GM12878 (cell line): ENCODE results near the gene FABP6. TPM values are rescaled to one million over a fixed set of nuclear protein-coding genes. Genes with fewer than 3 reads are reported as not detected.

ENCODE experiments used
- ATAC-seq: fragments of 200-7000 bp; cut with Tn5 transposase; 3 replicates; pipeline ENCODE4 v1.9.1; 2020; ENCODE audit warnings: mild to moderate bottlenecking, moderate library complexity
- BruUV-seq: library from RNA; stranded (reverse); fragments of 400-500 nt; replicated peaks from 2 replicates; lab custom pipeline; 2021; lab: Mats Ljungman, UMichigan
- CTCF ChIA-PET: fragments of 300-600 bp; sonication (Branson Sonifier 250); formaldehyde crosslinking; extraction: SDS; loops from one replicate; lab custom pipeline; 2021; ENCODE audit warnings: inconsistent platforms; lab: Yijun Ruan, JAX
- POLR2A ChIA-PET: fragments of 350-600 bp; formaldehyde crosslinking; extraction: SDS; loops from one replicate; lab custom pipeline; 2021; ENCODE audit warnings: inconsistent platforms; lab: Charles Lee
- RAD21 ChIA-PET: fragments of 300-600 bp; sonication (Branson Sonifier 250); formaldehyde crosslinking; loops from one replicate; lab custom pipeline; 2023; ENCODE audit warnings: antibody characterized with exemption; ENCODE audit not compliant: unreplicated experiment; lab: Charles Lee
- SMC1A ChIA-PET: fragments of 300-600 bp; sonication (Branson Sonifier 250); formaldehyde crosslinking; loops from one replicate; lab custom pipeline; 2023; ENCODE audit not compliant: unreplicated experiment, uncharacterized antibody; lab: Charles Lee
- DNase-seq: peaks from one replicate; pipeline ENCODE4 v3.0.0-alpha.2; 2011; ENCODE audit warnings: low read depth, low spot score
- FAIRE-seq: peaks from 3 replicates; lab custom pipeline; 2011; peaks lifted over from hg19 to GRCh38; lab: Jason Lieb, UNC
- H2AFZ ChIP-seq: 2 replicates; pipeline ENCODE4 v1.6.0; 2011; ENCODE audit warnings: low read depth, low read length, control low read depth; ENCODE audit not compliant: control insufficient read depth
- H3K27ac ChIP-seq: 2 replicates; pipeline ENCODE4 v1.5.1; 2011; ENCODE audit warnings: control low read depth; ENCODE audit not compliant: control insufficient read depth, insufficient read depth
- H3K27me3 ChIP-seq, 2 experiments: replicated peaks in 1 of 2; 2 replicates each; pipeline versions ENCODE4 v1.6.0 to v1.6.1; 2011; ENCODE audit warnings: low read length in 1 of 2; ENCODE audit not compliant: control insufficient read depth in 2 of 2, insufficient read depth in 2 of 2
- H3K36me3 ChIP-seq, 2 experiments: 2 replicates each; pipeline ENCODE4 v1.5.1; 2011; ENCODE audit warnings: low read length in 1 of 2; ENCODE audit not compliant: control insufficient read depth in 2 of 2, insufficient read depth in 2 of 2
- H3K4me1 ChIP-seq: 2 replicates; pipeline ENCODE4 v1.6.1; 2011; ENCODE audit warnings: mild to moderate bottlenecking, low read length, moderate library complexity, mixed read lengths; ENCODE audit not compliant: control insufficient read depth, insufficient read depth
- H3K4me2 ChIP-seq: 2 replicates; pipeline ENCODE4 v1.6.0; 2011; ENCODE audit warnings: control low read depth; ENCODE audit not compliant: control insufficient read depth, insufficient read depth
- H3K4me3 ChIP-seq: fragments of 200-600 bp; sonication (generic); 2 replicates; pipeline ENCODE4 v1.5.1; 2016
- H3K79me2 ChIP-seq: 2 replicates; pipeline ENCODE4 v1.6.0; 2011; ENCODE audit warnings: low read length; ENCODE audit not compliant: control insufficient read depth, insufficient read depth
- H3K9ac ChIP-seq: 2 replicates; pipeline ENCODE4 v1.8.0; 2011; ENCODE audit warnings: low read length, control low read depth, mixed read lengths; ENCODE audit not compliant: control insufficient read depth, insufficient read depth
- H3K9me3 ChIP-seq: replicated peaks from 3 replicates; pipeline ENCODE4 v1.5.1; 2011; ENCODE audit warnings: mild to moderate bottlenecking, low read length; ENCODE audit not compliant: control insufficient read depth, insufficient read depth
- H4K20me1 ChIP-seq: 2 replicates; pipeline ENCODE4 v1.6.0; 2011; ENCODE audit not compliant: control insufficient read depth, insufficient read depth
- CHD4 ChIP-seq: fragments of 200-600 bp; sonication (generic); IDR thresholded peaks from 2 replicates; pipeline ENCODE4 v1.6.1; 2016; ENCODE audit warnings: mild to moderate bottlenecking
- FOS ChIP-seq: IDR thresholded peaks from 3 replicates; pipeline ENCODE4 v1.6.1; 2011; ENCODE audit warnings: borderline replicate concordance; ENCODE audit not compliant: insufficient read length; ENCODE audit errors: extremely low read depth
- FOXK2 ChIP-seq: fragments of 450-650 bp; IDR thresholded peaks from 2 replicates; pipeline ENCODE4 v1.6.1; 2017; ENCODE audit warnings: mild to moderate bottlenecking, moderate library complexity
- MEF2A ChIP-seq: IDR thresholded peaks from 2 replicates; pipeline ENCODE4 v1.6.1; 2011; ENCODE audit warnings: low read depth, mild to moderate bottlenecking, low read length, moderate library complexity; ENCODE audit not compliant: insufficient read depth
- NBN ChIP-seq: fragments of 450-650 bp; IDR thresholded peaks from 2 replicates; pipeline ENCODE4 v1.6.1; 2016
- NFIC ChIP-seq: IDR thresholded peaks from 2 replicates; pipeline ENCODE4 v1.6.1; 2012; ENCODE audit warnings: low read depth, mild to moderate bottlenecking, inconsistent platforms, low read length, moderate library complexity
- PAX5 ChIP-seq: IDR thresholded peaks from 2 replicates; pipeline ENCODE4 v1.6.1; 2011; ENCODE audit warnings: low read depth, low read length, borderline replicate concordance
- POLR2A ChIP-seq: IDR thresholded peaks from 2 replicates; pipeline ENCODE4 v1.6.1; 2011; ENCODE audit warnings: low read depth, mild to moderate bottlenecking, low read length
- RCOR1 ChIP-seq: conservative IDR thresholded peaks from 2 replicates; pipeline ENCODE4 v1.6.1; 2012; ENCODE audit warnings: low read depth, low read length, improper control_type of control experiment
- SMARCA5 ChIP-seq: fragments of 450-650 bp; IDR thresholded peaks from 2 replicates; pipeline ENCODE4 v1.6.1; 2017; ENCODE audit warnings: mild to moderate bottlenecking
- SUPT20H ChIP-seq: IDR thresholded peaks from 2 replicates; pipeline ENCODE4 v1.6.1; 2011; ENCODE audit warnings: low read depth, mild to moderate bottlenecking, low read length, moderate library complexity, borderline replicate concordance; ENCODE audit not compliant: control insufficient read depth
- TCF7 ChIP-seq: IDR thresholded peaks from 2 replicates; pipeline ENCODE4 v1.6.1; 2014; ENCODE audit warnings: antibody characterized with exemption, borderline replicate concordance
- YBX1 ChIP-seq: fragments of 450-650 bp; IDR thresholded peaks from 2 replicates; pipeline ENCODE4 v1.6.1; 2016; ENCODE audit warnings: antibody characterized with exemption
- ZSCAN29 ChIP-seq: fragments of 450-650 bp; IDR thresholded peaks from 2 replicates; pipeline ENCODE4 v1.6.1; 2017; ENCODE audit warnings: mild to moderate bottlenecking, moderate library complexity
- ZZZ3 ChIP-seq: IDR thresholded peaks from 2 replicates; pipeline ENCODE4 v1.6.1; 2011; ENCODE audit warnings: low read depth; ENCODE audit not compliant: control insufficient read depth, insufficient read length
- WGBS: methylation state at CpG from one replicate; pipeline ENCODE4 v1.1.6; 2016; ENCODE audit warnings: low lambda C conversion rate; ENCODE audit not compliant: insufficient replicate concordance, insufficient coverage; ENCODE audit errors: missing lambda C conversion rate; 5-methylcytosine and 5-hydroxymethylcytosine counted together
- in situ Hi-C: fragments of 300-500 bp; cut with MboI; formaldehyde crosslinking; loops from 9 replicates; pipeline ENCODE4 v1.14.3; 2018; ENCODE audit warnings: mixed read lengths
- intact Hi-C: fragments of 100-400 bp; cut with micrococcal nuclease; formaldehyde crosslinking; loops from one replicate; pipeline ENCODE4 v1.14.2; 2022; ENCODE audit not compliant: unreplicated experiment
- polyA plus RNA-seq, 11 experiments: library from polyadenylated mRNA; depleted of rRNA in 4 of 11; unstranded in 6 of 11; stranded (reverse) in 5 of 11; fragments of >200 nt; fragmentation: Nextera tagmentation in 4 of 11; fragmentation: Illumina TruSeq in 1 of 11; extraction: Ambion mirVana in 4 of 11; extraction: Trizol in 1 of 11; gene quantifications; 1 replicate in 1 of 11; 2 replicates in 10 of 11; pipeline versions ENCODE4 v1.2.1 to v1.2.3, GENCODE V29; 2011 to 2016; ENCODE audit warnings: inconsistent platforms in 2 of 11, missing spikeins in 2 of 11, low read depth in 1 of 11
- total RNA-seq, 4 experiments: library from RNA; depleted of rRNA in 3 of 4; stranded (reverse); fragments of >200 nt in 3 of 4; fragmentation: Illumina TruSeq in 1 of 4; extraction: Trizol in 1 of 4; gene quantifications; 2 replicates each; pipeline versions ENCODE4 v1.2.1 to v1.2.3, GENCODE V29; 2013 to 2021
- TF ChIP-seq, protein P1 (sequence below): fragments of 450-650 bp; IDR thresholded peaks from 2 replicates; pipeline ENCODE4 v1.6.1; 2016; ENCODE audit warnings: mild to moderate bottlenecking
- TF ChIP-seq, protein P2 (sequence below): fragments of 450-650 bp; formaldehyde crosslinking; IDR thresholded peaks from 2 replicates; pipeline ENCODE4 v1.5.0; 2022; ENCODE audit warnings: mild to moderate bottlenecking, missing genetic modification characterization
- TF ChIP-seq, protein P3 (sequence below): fragments of 450-650 bp; IDR thresholded peaks from 2 replicates; pipeline ENCODE4 v1.6.1; 2016; ENCODE audit warnings: mild to moderate bottlenecking

FABP6 gene
- total and polyA plus RNA-seq, 10 of the 15 experiments (the other 5 are each of a cell fraction or from before 2014, with no cell fraction given): 0.66 to 8.1 (median 2.4) TPM

DNA sequence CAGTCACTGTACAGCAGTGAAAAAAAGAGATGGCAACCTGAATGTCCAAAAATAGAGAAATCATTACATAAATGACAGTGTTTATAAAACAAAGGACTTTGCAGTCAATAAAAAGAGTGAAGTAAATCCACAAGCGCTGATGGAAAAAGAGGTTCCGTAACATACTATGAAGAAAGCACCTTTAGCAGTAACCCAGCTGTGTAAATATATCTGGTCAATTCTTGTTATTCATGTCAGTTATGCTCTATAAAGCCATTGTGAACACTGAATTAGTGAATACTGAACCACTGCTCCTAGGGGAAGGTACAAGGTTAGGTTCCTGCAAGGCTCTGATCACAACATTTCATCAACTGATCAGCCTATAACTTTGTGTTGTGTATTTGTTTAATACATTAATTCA lies 43.6 kb downstream of the FABP6 start:
- Histone ChIP-seq H3K4me3 (no peak overlapping the region), H4K20me1 (no peaks in the 10 kb centered on the region), H3K9me3 (no peaks in the 10 kb centered on the region), H3K4me2 (no peak overlapping the region), H3K27me3 (no peaks in the 10 kb centered on the region), H3K4me1 (peaks cover 11% of the 10 kb centered on the region), H3K27ac (no peak overlapping the region), H3K79me2 (no peaks in the 10 kb centered on the region), H3K36me3 (no peaks in the 10 kb centered on the region), H3K9ac (no peak overlapping the region), H2AFZ (no peak overlapping the region)
- RAD21 ChIA-PET: interaction anchor here (2.1 kb wide), 1 partner anchor 41 kb away, joined by 5 read pairs; no protein-coding TSS in a partner anchor
- FAIRE-seq: no peak
- TF ChIP-seq TCF7 (no peak), NFIC (no peak), ZZZ3 (no peak), PAX5 (no peak), NBN (no peak), FOXK2 (no peak), RCOR1 (no peak), YBX1 (no peak), SMARCA5 (no peak), MEF2A (no peak), CHD4 (no peak), FOS (no peak), ZSCAN29 (no peak), POLR2A (no peak), SUPT20H (no peak)
- TF ChIP-seq, protein P1, sequence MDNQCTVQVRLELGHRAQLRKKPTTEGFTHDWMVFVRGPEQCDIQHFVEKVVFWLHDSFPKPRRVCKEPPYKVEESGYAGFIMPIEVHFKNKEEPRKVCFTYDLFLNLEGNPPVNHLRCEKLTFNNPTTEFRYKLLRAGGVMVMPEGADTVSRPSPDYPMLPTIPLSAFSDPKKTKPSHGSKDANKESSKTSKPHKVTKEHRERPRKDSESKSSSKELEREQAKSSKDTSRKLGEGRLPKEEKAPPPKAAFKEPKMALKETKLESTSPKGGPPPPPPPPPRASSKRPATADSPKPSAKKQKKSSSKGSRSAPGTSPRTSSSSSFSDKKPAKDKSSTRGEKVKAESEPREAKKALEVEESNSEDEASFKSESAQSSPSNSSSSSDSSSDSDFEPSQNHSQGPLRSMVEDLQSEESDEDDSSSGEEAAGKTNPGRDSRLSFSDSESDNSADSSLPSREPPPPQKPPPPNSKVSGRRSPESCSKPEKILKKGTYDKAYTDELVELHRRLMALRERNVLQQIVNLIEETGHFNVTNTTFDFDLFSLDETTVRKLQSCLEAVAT: no peak
- TF ChIP-seq, protein P2, sequence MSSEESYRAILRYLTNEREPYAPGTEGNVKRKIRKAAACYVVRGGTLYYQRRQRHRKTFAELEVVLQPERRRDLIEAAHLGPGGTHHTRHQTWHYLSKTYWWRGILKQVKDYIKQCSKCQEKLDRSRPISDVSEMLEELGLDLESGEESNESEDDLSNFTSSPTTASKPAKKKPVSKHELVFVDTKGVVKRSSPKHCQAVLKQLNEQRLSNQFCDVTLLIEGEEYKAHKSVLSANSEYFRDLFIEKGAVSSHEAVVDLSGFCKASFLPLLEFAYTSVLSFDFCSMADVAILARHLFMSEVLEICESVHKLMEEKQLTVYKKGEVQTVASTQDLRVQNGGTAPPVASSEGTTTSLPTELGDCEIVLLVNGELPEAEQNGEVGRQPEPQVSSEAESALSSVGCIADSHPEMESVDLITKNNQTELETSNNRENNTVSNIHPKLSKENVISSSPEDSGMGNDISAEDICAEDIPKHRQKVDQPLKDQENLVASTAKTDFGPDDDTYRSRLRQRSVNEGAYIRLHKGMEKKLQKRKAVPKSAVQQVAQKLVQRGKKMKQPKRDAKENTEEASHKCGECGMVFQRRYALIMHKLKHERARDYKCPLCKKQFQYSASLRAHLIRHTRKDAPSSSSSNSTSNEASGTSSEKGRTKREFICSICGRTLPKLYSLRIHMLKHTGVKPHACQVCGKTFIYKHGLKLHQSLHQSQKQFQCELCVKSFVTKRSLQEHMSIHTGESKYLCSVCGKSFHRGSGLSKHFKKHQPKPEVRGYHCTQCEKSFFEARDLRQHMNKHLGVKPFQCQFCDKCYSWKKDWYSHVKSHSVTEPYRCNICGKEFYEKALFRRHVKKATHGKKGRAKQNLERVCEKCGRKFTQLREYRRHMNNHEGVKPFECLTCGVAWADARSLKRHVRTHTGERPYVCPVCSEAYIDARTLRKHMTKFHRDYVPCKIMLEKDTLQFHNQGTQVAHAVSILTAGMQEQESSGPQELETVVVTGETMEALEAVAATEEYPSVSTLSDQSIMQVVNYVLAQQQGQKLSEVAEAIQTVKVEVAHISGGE (CRISPR knock-in tag): no peak
- TF ChIP-seq, protein P3, sequence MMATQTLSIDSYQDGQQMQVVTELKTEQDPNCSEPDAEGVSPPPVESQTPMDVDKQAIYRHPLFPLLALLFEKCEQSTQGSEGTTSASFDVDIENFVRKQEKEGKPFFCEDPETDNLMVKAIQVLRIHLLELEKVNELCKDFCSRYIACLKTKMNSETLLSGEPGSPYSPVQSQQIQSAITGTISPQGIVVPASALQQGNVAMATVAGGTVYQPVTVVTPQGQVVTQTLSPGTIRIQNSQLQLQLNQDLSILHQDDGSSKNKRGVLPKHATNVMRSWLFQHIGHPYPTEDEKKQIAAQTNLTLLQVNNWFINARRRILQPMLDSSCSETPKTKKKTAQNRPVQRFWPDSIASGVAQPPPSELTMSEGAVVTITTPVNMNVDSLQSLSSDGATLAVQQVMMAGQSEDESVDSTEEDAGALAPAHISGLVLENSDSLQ: no peak
- CTCF ChIA-PET: interaction anchor here (1.3 to 1.5 kb wide), 2 partner anchors 14 to 22 kb away, joined by 3 to 4 read pairs; no protein-coding TSS in a partner anchor
- BruUV-seq: no TSS peak
- DNase-seq: no peak
- SMC1A ChIA-PET: interaction anchor here (1.3 kb wide), 1 partner anchor 11 kb away, joined by 4 read pairs; no protein-coding TSS in a partner anchor
- POLR2A ChIA-PET: no interaction called here
- in situ Hi-C loops (no loop called here), intact Hi-C loops (no loop called here)
- no peak for ATAC-seq
- 100% methylated on average over 2 of the region's 2 CpGs for WGBS
